NCI-H2196 treated with DMSO at 0.1 percent for 48 hours (cell line): Measurements from ENCODE around the gene RCAN1.
"Not testable (repeated sequence)": the region's sequence is repeated elsewhere in the genome, so short reads cannot be mapped to it uniquely, and the experiment has no call there.

Experiments
- DNase-seq: peaks from one replicate; lab custom pipeline; 2025; ENCODE audit not compliant: unreplicated experiment; lab: John Stamatoyannopoulos, UW

The RCAN1 gene

DNA sequence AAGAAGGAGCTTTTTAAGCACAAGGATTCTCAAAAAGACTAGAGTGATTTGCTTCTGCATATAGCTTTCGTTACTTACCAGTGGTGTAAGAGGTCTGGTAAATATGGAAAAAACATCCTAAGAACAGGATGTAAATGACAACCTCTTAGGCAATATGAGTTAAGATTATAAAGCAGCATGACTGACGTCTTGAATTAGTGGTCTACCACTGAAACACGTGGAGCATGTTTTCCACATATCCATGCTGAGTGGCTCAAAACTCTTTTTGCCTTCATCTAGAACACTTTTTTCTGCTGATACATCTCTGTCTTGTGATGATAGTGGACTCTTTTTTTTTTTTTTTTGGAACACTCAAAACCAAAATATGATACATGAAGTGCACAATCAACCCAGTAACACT, 44.6 kb downstream of the RCAN1 start:
- no peak for DNase-seq

DNA sequence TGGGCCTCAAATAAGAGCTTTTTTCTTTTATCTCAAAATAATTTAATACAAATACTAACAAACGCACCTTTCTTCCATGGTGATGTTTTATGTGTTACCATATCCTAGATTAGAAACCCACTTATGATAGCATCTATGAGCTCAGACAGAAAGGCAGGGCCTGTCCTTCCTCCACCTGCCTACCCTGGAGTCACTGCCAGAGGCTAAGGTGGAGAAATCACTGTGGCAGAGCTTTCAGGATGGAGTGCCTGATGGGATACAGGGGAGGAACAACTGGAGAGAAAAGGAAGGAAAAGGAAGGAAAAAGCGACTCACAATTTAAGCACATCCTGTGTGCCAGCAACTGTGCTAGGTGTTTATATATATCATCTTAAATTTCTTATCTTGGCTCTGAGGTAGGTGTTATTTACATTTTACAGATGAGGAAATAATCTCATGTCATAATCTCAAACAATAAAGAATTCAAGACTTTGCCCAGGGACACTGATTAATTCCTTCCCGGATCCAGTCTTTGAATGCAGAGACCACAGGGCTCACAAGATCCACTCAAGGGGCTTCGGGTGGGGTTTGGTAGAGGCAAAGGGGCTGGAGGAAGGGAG, 45.4 kb downstream of the RCAN1 start:
- no peak for DNase-seq

DNA sequence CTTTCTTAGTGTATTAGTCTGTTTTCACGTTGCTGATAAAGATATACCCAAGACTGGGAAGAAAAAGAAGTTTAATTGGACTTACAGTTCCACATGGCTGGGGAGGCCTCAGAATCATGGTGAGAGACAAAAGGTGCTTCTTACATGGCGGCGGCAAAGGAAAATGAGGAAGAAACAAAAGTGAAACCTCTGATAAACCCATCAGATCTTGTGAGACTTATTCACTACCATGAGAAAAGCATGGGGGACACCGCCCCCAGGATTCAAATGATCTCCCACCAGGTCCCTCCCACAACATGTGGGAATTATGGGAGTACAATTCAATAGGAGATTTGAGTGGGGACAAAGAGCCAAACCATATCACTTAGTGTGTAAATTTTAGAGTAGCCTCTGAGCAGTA, 46.1 kb downstream of the RCAN1 start:
- not testable (repeated sequence) for DNase-seq

DNA sequence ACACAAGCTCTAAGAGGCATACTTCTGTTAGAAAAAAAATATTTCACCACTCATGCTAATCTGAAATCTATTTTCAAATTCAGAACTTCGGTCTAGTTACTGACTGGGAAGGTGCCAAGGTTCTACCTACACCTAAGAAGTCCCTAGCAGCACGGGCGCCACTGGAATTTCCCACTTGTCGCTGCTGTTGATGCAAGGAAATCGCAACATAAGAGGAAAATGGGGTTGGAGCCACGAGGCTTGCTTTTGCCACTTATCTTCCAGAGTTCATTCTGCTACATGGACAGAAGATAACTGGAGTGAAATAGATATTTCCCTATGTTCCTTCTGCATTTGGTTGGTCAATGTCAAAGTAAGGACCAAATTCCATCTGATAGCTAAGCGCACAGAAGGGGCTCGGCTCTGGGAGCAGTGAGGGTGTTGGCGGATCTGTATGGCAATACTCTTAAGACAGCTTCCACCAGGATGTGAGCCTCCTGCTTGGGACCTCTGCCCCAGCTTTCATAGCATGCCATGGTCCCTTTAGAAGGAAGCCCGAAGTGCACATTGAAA, 47.2 kb downstream of the RCAN1 start:
- no peak for DNase-seq

DNA sequence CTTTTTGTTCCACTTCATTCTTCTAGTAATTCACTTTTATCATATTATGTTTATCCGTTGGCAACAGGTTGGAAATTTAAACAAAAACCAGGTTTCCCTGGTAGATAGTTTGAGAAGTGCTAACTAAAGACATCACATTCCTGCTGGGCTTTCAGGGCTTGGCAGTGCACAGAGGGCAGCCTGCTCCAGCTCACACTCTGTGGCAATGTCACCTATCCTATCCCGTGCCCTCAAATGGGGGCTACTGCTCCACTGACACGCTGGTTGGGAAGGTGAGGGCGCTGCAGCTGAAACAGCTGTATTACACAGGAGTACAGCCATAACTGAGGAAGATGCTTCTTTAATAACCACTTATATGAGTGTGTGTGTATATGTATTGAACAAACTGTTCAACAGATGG, 49.7 kb downstream of the RCAN1 start:
- no peak for DNase-seq

DNA sequence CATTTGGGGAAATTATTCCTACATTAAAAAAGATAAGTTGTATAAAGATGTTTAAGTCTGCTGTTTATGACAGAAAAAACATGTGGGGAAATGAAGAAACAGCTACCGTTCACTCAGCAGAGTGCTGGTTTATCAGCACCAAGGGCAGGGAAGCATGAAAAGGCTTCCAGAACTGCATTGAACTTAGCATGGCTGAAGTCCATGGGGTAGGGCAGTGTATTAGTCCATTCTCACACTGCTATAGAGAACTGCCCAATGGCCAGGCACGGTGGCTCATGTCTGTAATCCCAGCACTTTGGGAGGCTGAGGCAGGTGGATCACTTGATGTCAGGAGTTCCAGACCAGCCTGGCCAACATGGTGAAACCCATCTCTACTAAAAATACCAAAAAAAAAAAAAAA, 51.5 kb downstream of the RCAN1 start:
- not testable (repeated sequence) for DNase-seq

DNA sequence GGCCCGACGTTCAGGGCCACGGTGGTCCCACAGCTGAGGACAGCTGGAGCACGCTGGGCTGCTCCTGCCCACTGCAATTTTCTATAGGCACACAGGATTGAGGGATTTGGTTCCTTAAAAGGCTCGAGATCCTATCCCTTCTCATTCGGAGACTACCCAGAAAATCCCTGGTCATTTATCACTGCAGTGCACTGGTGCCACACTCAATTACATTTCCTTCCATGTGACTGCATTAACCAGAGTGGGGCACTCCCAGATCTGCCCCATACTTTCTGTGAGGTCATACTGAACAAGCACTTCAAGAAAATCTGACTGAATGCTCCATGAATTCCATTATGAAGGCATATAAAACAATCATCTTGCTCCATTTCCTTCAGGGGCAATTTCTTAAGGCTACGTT, 53.1 kb downstream of the RCAN1 start:
- DNase-seq: no peak

DNA sequence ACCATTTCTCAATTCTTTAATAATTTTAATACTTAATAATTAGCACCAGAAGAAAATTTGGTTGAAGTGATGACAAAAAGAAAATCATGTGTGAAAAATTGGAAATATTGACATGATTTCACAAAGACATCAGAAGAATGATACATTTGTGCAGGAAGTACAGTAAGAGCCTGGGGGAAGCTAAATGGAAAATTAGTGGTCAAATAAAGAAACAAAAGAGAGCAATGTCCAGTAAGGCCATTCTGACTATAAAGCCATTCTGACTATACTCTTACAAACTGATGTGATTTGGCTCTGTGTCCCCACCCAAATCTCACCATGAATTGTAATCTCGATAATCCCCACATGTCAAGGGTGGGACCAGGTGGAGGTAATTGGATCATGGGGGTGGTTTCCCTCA, 54.3 kb downstream of the RCAN1 start:
- DNase-seq: no peak

DNA sequence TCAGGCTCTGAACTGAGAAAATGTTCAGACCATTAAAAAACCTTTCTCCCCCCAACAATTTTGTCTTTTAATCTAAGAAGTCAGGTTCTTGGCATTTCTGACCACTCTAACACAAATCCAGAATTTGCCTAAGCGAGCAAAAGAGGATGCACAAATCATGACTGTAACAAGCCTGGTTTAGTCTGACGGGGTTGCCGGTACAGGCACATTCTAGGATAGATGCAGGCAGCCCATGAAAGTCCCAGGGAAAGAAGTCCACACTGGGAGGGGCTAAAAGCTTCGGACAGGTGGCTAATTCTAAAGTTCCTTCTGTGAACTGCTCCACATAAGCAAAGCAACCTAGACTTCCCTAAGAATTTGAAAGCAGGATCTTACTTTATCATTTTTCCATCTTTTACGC, 54.9 kb downstream of the RCAN1 start:
- no peak for DNase-seq

DNA sequence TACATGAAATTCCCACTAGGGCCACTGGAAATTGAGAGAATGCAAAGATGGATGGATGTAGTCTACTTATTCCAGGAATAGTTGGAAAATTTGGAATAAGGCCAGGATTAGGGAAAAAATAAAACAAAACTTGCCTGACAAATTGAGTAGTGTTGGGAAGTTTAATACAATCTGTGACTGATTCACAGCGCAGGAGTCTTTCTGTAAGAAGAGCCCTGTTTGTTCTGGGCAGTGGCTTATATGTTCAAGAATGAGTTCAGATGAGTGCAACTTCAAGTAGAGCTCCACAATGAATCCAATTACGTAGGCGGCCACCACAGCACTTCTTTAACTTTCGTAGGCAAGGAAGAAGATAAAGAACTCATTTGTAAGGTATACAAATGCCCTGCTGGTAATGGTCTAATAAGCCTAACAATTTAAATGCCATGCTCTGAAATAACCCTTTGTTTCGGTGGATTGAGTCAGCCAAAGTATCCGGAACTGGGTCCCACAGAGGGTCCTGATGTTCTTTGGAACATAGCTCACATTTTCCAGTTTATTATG, 55.8 kb downstream of the RCAN1 start:
- no peak for DNase-seq

DNA sequence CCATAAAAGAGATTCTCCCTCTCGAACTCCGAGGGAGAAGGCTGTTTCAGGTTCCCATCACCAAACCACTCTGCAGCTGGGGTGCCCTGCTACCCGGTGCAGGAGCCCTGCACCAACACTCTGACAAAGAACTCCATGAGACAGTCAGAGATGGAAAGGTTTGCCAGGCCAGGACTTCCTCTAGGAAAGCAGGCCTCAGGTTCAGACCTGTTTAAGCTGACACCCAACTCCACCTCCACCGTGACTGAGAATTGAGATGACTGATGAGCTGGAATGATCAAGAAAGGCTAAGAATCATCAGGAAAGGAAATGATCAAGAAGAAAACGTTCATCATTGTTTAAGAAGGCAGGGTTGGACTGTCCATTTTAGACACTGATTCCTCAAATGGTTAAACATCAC, 56.7 kb downstream of the RCAN1 start:
- no peak for DNase-seq

DNA sequence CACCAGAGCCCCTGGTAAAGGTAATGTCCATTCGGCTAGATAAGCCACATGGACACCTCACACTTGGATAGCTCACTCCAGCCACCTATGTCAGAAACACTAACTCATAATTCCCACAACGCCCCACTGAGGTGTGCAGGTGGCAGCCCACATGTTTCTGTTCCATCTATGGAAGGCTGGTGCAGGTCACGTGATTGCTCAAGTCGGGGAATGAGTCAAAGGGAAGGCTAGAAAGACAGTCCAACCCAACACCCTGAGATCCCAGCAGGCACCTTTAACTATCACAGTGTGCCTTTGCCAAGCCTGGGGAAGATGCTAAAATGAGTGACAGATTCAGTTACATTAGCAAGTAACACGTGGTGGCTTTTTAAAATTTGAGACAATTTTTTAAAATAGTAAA, 57.7 kb downstream of the RCAN1 start:
- DNase-seq: no peak

DNA sequence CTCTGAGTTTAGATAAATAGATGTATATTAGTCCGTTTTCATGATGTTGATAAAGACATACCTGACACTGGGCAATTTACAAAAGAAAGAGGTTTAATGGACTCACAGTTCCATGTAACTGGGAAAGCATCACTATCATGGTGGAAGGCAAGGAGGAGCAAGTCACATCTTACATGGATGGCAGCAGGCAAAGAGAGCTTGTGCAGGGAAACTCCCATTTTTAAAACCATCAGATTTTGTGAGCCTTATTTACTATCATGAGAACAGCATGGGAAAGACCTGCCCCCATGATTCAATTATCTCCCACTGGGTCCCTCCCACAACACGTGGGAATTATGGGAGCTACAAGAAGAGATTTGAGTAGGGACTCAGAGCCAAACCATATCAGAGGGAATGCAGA, 60.2 kb downstream of the RCAN1 start:
- DNase-seq: not testable (repeated sequence)

DNA sequence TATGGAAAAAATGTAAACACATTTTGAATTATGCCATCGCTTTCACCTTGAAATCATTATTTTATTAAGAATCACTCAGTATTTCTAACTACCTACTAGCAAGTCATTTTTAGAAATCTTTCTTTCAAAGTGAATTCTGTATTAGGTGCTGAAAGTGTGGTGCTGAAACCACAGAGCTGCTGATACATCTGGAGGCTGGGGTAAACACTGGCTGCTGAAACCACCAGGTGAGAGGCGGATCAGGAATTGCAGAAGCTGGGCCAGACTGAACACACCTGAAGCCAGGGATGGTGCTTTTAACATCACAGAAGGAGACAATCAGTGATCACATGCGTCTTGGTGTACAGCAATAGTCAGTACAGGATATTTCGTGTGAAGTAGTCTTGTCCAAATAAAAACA, 60.7 kb downstream of the RCAN1 start:
- no peak for DNase-seq

DNA sequence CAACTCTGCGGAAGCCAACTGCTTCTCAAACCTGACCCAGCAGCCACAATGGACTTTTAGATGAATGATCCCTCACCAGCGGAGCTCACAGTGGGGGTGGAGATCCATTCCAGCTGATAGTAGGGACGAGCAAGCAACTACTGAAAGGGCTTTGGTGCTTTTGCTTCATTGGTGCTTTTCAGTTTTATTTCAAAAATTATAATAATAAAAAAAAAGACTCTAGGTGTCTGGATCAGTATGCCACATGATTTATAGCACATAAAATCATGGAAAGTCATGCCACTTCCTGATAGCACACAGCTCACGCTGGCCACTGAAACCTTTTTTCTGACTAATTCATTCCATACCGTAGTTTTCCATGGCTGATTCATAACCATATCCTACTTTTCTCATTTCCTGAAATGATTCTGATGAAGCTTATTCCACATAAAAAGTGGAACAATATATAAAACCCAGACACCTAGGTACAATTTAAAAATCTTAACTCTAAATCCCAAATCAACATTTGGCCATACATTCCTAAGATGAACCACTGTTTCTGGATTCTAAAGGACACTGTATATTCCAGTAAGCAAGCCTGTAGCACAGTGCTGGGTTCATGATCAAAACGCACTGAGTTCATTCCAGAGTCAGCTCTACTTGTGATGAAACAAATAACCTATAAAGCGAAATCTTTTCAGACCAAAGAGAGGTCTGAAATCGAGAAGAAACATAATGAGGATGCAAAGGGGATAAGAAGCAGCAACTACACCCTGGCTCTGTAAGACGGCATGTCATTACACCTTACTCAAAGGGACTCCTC, 61.6 kb downstream of the RCAN1 start:
- no peak for DNase-seq

DNA sequence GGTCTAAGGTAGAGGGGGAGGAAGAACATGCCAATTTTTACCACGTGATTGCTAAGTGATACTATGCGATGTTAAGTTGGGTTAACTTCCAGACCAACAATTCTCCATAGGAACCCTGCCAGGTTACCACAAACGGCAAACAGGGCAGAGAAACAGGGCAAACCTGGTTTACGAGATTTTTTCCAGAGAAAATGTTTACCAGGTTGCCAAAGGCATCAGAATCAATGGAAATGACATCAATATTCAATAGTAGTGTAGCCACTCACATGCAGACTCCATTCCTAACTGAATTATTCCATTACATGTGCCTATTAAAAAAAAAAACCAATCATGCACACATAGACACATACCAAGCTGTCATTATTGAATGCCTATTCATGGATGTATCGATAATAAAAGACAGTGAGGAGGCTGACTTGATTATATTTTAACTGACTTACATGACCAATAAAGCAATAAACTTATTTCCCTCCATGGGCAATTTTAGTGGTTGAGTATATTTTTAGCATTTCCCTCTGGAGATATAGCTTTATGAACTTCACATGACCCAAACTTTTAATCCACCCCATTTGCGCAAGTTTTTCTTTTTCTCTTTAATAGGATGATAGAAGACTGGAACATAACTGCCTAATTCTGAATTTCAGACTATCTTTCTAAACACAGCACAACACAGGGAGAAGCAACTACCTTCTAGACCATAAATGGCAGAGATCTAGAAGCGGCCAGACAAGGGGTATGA, 62.4 kb downstream of the RCAN1 start:
- DNase-seq: no peak

DNA sequence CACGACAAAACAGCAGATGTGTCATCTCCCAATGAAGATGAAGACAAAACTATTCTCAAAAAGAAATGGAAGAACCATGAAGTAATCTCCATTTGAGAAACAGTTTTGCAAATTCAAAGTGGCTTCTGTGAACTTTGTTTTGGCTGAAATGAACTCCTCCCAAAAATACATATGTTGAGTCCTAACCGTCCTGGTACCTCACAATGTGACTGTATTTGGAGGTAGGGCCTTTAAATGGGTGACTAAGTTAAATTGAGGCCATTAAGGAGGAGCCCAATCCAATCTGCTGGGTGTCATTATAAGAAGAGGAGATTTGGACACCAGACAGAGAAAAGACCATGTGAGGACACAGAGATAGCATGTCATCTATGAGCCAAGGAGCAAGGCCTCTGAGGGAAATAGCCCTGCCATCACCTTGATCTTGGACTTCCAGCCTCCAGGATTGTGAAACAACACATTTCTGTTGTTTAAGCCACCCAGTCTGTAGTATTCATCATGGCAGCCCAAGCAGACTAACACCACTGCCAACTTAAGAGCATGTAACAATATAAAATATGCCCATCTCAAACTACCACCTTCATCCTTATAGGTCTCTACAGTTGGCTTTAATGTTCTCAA, 64.6 kb downstream of the RCAN1 start:
- DNase-seq: no peak

DNA sequence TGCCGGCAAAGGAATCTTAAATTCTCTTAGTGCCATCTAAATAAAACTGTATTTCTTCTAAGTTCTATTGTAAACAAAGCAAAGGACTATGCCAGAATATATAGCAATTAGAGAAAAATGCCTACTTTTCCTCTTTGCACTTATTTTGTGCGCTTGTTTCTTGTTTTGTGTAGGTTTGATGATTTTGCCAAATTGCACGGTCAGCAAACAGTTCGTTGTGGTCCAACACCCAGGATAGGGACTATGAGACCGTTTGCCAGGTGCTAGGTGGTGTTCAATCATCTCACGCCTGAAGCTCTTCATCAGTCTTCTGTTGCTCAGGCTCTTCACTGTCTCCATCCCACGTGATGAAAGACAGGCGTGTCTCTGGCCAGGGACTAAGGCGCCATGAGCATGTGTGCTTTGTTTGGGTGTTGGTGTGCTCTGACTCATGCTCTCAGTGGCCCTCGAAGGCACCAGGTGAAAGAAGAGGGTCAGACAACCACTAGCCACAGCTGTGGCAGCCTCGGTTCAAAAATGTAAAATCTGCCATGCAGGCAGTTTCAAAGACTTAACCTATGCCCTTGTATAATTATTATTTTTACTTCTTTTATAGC, 66.0 kb downstream of the RCAN1 start:
- DNase-seq: no peak

DNA sequence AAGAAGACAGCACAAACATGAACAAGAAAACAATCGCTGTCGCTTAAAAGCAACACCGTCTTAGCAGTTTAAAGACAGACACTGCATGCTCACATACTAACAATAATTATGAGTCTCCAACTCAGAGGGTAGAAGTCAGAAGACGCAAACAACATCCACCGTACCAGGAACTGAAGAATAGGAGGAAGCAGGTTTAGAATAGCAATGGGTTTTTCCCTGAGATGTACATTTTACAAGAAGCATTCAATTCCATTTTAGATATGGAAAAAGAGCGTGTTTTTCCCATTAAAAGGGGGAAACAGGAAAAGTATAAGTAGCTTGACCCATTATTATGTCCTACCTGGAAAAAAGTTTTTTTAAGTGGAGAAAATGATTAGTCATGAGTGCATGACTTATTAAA, 68.4 kb downstream of the RCAN1 start:
- DNase-seq: no peak

DNA sequence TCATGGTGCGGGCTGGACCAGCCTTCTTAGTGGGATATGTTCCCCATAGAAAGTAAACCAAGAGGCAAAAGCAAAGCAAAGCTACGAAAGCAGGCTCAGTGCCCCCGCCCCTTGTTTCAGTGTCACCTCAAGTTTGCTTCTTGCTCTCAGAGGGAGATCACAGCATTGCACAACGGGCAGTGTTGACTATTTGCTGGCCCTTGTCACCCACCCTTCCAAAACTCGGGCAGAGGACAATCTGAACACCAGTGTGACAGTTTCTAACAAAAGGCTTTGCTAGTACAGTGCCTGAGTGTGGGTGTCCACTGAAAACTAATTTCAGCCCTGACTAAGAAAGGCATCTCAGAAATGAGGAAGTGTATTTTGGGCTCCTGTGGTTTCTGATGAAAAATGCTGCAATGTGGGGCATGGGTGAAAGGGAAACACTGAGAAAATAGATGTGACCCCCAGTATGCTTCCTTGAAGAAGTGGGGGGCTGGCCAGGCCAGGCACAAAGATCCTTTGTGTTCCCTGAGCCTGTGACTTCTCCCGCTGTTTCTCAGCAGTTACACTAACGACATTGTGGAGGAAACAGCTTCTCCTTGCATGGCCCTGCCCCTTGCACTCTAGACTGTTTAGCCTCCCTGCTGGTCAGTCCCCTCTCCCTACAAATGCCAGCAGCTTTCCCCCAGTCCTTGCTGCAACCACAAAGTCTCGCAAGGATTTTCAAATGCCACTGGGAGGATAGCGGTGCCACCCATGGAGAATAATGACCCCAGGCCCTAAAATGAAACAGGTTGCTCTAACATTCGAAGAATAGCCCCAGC, 69.6 kb downstream of the RCAN1 start:
- DNase-seq: no peak
